HG02885 (cell line): ENCODE results near the gene TBC1D3G.
"Not testable (repeated sequence)": the region's sequence is repeated elsewhere in the genome, so short reads cannot be mapped to it uniquely, and the experiment has no call there.

ENCODE experiments used
- ATAC-seq: cut with Tn5 transposase; IDR thresholded peaks from one replicate; pipeline ENCODE4 v1.9.1; 2021; ENCODE audit warnings: mild to moderate bottlenecking; ENCODE audit not compliant: unreplicated experiment, poor library complexity

TBC1D3G gene

DNA sequence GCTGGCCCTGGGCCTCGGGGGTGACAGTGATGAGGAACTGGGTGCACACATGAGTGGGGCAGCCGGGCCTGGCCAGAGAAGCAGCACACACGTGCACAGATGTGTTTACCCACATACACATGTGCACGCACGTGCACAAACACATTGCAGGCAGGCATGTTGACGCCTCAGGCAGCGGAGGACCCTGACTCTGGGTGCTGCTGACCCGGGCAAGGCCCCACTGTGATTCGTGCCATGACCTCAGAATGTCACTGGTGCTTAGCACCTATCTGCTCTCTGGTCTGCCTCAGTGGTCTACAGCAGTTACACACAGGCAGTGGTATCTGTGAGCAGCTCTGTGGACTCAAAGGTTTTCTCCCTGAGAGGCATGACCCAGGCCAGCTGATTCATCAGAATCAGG lies at the start of gene TBC1D3G:
TSS of gene TBC1D3G (plus strand) at position 301 of the 400 bp plus-strand sequence. CDS start 1,528 bp downstream, outside the sequence.
- ATAC-seq: not testable (repeated sequence)

- ATAC-seq: not testable (repeated sequence)
These were observed 40.4 kb upstream of the TBC1D3G start for GRCh38 chr17:36283256-36283655.

DNA sequence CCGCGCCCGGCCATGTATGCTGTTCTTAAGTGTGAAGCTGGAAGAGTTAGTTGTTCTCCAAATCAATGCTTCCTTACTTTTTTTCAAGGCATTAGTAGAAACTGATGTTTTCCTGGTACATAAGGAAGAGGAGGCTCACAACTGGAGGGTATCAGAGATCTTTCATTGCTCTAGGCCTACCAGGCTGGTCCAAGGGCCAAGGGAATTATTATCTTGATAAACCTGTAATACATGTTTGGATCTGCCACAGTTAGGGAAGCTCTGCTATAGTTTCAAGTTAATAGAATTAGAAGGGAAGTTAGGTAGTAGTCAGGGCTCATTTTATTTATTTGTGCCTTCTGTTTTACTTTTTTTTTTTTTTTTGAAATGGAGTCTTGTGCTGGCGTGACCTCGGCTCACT lies 39.5 kb upstream of the TBC1D3G start:
- ATAC-seq: not testable (repeated sequence)

DNA sequence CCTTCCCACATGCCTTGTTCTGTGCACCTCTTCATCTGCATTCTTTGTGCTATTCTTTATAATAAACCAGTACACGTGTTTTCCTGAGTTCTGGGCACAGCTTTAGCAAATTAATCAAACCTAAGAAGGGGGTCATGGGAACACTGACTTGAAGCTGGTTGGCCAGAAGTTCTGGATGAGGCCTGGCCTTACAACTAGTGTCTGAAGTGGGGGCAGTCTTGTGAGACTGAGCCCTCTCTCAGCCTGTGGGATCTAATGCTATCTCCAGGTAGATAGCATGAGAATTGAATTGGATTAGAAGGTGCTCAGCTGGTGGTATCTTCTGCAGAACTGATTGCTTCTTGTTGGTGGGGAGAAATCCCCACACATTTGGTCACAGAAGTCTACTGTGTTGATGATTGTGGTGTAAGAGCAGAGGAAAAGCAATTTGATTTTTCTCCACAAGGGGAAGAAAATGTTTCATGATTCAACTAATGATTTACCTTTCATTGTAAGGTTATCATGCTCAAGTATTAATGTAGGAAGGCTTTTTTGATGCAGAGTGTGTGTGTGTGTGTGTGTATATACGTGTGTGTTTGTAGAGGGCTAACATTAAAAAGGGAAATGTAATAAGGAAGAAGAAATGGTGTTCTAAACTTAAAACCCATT lies 33.6 kb upstream of the TBC1D3G start:
- ATAC-seq: not testable (repeated sequence)

DNA sequence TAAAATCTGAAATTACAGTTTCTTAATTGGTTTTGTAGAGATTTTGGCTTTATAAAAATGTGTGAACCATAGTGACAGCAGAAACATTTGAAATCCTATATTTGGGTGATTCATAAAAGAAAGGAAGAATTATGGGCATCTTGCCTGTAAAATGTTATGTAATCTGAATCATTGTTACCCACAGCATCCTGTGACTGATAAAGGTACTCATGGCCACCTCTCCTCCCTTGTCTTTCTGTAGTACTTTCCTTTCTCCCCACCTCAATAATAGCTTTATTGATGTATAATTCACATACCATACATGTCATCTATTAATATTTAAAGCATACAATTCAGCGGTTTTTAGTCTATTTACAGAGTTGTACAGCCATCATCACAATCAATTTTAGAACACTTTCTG lies 28.5 kb upstream of the TBC1D3G start:
- ATAC-seq: not testable (repeated sequence)

- not testable (repeated sequence) for ATAC-seq
These were observed 7.9 kb upstream of the TBC1D3G start for GRCh38 chr17:36315736-36316135.

DNA sequence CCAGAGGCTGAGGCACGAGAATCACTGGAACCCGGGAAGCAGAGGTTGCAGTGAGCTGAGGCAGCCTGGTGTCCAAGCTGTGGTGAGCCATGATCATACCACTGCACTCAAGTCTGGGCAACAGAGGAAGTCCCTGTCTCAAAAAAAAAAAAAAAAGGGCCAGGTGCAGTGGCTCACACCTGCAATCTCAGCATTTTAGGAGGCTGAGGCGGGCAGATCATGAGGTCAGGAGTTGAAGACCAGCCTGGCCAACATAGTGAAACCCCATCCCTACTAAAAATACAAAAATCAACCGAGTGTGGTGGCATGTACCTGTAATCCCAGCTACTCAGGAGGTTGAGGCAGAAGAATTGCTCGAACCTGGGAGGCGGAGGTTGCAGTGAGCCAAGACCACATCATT lies 38.8 kb downstream of the TBC1D3G start:
- not testable (repeated sequence) for ATAC-seq

GRCh38 chr17:36375938-36376337 lies 52.3 kb downstream of the TBC1D3G start:
- not testable (repeated sequence) for ATAC-seq
